ENCODE data around the gene RIMBP2. TPM values are rescaled to one million over a fixed set of nuclear protein-coding genes. Genes with fewer than 3 reads are reported as not detected.

Gene RIMBP2
- total RNA-seq, 1 donor from 2014 or later: not detected

GRCh38 chr12:130709971-130710732 lies 5.9 kb downstream of the RIMBP2 start:
- intact Hi-C loops (cut with DNase I): no loop called here
- ATAC-seq (ENCODE audit: poor library complexity) (no peak), DNase-seq (no peak)

- intact Hi-C loops (cut with DNase I): no loop called here
- ATAC-seq (ENCODE audit: poor library complexity) (no peak), DNase-seq (no peak)
Observed at GRCh38 chr12:130709151-130709970, 6.7 kb downstream of the RIMBP2 start.

GRCh38 chr12:130708648-130709047 lies 7.5 kb downstream of the RIMBP2 start:
- ATAC-seq (ENCODE audit: poor library complexity) (no peak), DNase-seq (no peak)

GRCh38 chr12:130707571-130707891 lies 8.6 kb downstream of the RIMBP2 start:
- intact Hi-C loops (cut with DNase I): no loop called here
- DNase-seq (no peak), ATAC-seq (ENCODE audit: poor library complexity) (no peak)

More at GRCh38 chr12:130708648-130709047, 7.5 kb downstream of the RIMBP2 start:
- intact Hi-C loops (cut with DNase I): no loop called here

GRCh38 chr12:130706885-130707570 lies 9.1 kb downstream of the RIMBP2 start:
- ATAC-seq (ENCODE audit: poor library complexity): no peak
- intact Hi-C loops (cut with DNase I): no loop called here
- DNase-seq: no peak

GRCh38 chr12:130706311-130706710 lies 9.8 kb downstream of the RIMBP2 start:
- no peak for ATAC-seq (ENCODE audit: poor library complexity)
- DNase-seq: no peak

GRCh38 chr12:130705178-130705822 lies 10.8 kb downstream of the RIMBP2 start:
- no peak for DNase-seq
- ATAC-seq (ENCODE audit: poor library complexity): no peak
- intact Hi-C loops (cut with DNase I): no loop called here

More at GRCh38 chr12:130706311-130706710, 9.8 kb downstream of the RIMBP2 start:
- intact Hi-C loops (cut with DNase I): no loop called here

- DNase-seq (no peak), ATAC-seq (ENCODE audit: poor library complexity) (no peak)
- intact Hi-C loops (cut with DNase I): no loop called here
Observed at GRCh38 chr12:130704606-130705005, 11.5 kb downstream of the RIMBP2 start.

- intact Hi-C loops (cut with DNase I): no loop called here
- DNase-seq: no peak
- ATAC-seq (ENCODE audit: poor library complexity): no peak
Observed at GRCh38 chr12:130703733-130704375, 12.2 kb downstream of the RIMBP2 start.

- intact Hi-C loops (cut with DNase I): no loop called here
- no peak for ATAC-seq (ENCODE audit: poor library complexity)
- no peak for DNase-seq
Observed at GRCh38 chr12:130702966-130703732, 12.9 kb downstream of the RIMBP2 start.

GRCh38 chr12:130701402-130701744 lies 14.7 kb downstream of the RIMBP2 start:
- DNase-seq (no peak), ATAC-seq (ENCODE audit: poor library complexity) (no peak)
- intact Hi-C loops (cut with DNase I): no loop called here

GRCh38 chr12:130700492-130701401 lies 15.4 kb downstream of the RIMBP2 start:
- DNase-seq (no peak), ATAC-seq (ENCODE audit: poor library complexity) (no peak)
- intact Hi-C loops (cut with DNase I): no loop called here

- ATAC-seq (ENCODE audit: poor library complexity): no peak
- intact Hi-C loops (cut with DNase I): no loop called here
- no peak for DNase-seq
Observed at GRCh38 chr12:130698106-130698505, 18.0 kb downstream of the RIMBP2 start.

- intact Hi-C loops (cut with DNase I): no loop called here
- DNase-seq (no peak), ATAC-seq (ENCODE audit: poor library complexity) (no peak)
Observed at GRCh38 chr12:130696379-130697100, 19.6 kb downstream of the RIMBP2 start.

GRCh38 chr12:130695061-130695460 lies 21.0 kb downstream of the RIMBP2 start:
- DNase-seq (no peak), ATAC-seq (ENCODE audit: poor library complexity) (no peak)
- intact Hi-C loops (cut with DNase I): no loop called here
